NCI-H774 (cell line): ENCODE measurements around the gene SLC22A4.

Source experiments
- DNase-seq: peaks from one replicate; lab custom pipeline; 2025; lab: John Stamatoyannopoulos, UW

The SLC22A4 gene

DNA sequence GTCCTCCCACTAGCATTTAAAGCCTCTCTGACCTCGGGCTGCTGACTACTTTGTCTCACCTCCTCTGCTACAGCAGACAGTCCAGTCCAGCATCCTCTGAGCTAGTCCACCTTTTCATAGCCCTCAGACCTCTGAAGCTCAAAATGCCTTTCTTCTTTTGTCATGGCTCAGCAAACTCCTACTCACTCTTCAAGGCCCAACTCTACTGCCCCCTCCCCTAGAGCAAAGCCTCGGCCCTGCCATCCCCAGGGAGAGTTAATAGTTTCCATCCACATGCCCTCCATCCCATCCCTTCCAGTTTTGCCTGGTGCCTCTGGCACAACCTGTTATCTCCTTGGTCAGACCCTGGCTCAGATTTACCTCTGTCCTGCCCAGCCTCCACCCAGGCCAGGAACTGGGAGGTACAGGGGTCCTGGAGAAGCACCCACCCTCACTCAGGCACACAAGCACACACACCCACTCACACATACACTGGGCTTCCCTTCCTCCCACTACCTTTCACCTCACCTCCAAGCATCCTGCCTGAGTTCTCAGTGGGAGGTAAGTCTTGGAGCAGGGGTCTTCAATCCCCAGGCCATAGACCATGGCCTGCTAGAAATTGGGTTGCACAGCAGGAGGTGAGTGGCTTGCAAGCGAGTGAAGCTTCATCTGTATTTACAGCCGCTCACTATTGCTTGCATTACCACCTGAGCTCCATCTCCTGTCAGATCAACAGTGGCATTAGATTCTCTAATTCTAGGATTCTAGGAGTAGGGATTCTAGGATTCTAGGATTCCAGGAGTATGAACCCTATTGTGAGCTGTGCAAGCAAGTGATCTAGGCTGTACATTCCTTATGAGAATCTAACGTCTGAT lies 18.6 kb upstream of the SLC22A4 start:
- DNase-seq: no peak

DNA sequence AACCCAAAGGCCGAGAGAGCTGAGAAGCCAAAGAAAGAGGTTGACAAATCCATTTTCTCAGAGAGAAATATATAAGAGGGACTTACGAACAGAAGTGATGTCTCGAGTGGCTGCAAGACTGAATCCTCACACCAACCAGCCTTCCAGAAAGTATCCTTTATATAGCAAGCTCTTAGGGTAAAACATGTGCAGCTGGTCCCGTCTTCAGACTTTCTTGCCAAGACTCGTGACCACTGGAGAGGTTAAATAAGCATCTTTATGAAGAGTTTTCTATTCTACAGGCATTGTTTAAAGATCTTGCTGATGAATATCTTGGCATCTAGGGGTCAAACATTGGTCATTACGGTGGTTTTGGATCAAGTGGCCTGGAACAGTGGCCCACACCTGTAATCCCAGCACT lies 16.9 kb upstream of the SLC22A4 start:
- no peak for DNase-seq

DNA sequence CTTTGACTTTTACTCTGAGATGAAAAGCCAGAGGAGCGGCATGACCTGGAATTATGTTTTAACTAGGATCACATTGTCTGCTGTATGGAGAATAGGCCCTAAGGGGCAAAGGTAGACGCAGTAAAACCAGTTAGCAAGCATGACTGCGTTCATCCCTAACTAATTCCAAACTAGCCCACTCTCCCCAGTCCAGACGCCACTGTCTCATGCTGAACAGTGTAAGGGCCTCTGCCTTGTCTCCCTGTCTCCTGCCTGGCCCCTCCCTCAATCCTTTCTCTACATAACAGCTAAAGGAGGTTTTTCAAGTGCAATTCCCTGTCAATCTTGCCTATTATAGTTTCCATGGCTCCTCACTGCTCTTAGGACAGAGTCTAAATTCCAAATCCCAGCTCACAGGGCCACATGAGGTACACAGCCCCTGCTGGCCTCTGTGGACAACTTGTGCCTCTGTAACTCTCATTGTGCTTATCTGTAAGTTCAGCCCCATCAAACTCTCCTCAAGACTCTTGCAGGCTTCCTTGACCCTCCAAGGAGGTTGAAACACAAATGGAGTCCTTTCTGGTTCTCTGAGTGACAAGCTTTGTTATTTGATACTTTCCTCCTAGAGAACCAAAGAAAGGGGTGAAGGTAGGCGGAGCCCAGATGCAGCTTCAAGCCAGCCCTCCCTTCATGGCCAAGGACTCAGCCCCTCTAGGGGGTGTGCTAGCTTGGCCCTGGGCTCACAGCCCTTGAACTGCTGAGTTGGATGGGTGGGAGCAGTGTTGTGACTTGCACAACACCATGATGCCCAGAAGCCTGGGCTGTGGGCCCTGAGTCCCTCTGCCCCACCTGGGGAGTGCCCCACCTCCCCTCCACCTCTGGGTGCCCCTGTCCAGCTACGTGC lies 16.0 kb upstream of the SLC22A4 start:
- no peak for DNase-seq

DNA sequence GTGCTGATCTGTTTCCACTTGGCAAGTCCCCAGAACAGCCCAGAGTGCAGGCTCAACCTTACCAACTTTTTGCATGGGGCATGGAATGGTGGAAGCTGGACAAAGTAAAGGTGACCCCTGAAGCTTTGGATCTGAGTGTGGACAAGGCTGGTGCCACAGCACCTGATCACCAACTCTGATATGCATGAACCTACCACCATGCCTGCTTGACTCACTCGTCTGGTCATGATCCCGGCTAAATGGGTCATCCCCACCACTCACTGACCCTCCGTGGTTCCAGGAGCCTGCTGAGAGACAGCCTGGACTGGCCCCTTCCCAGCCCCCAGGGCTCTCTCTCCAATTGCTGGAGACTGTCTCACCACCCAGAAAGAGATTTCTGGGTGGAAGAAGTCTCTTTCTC lies 14.4 kb upstream of the SLC22A4 start:
- no peak for DNase-seq

DNA sequence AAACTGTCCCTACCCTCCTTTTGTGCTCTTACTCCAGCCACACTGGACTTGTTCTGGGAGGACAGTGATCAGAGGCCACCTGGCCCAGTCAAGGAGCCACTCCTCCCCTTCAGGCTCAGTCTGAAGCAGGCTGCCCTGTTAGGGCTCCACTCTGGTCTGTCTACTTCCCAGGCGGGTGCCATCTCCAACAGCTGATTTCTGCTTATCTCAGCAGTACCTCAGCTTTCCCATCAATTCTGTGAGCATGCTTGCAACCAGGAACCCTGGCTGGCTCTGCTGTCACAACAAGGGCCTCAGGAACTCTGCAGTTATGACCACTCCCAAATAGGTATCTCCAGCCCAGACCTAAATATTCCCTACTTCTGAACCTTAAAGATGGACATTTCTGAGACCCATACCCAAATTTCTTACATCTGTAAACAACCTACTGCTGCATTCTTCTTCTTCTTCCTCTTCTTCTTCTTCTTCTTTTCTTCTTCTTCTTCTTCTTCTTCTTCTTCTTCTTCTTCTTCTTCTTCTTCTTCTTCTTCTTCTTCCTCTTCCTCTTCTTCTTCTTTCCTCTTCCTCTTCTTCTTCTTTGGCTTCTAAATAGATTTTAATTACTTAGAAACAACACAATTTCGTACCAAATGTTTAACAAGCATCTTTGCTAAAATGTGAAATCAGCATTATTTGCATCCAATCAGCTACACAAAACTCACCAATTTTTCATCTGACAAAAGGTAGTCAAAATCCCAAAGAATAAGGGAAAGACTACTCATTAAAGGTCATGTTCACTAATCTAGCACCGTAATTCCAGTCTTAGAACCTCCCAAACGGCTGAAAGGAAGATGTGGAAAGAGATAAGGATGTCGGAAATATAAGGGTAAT lies 13.6 kb upstream of the SLC22A4 start:
- DNase-seq: no peak

DNA sequence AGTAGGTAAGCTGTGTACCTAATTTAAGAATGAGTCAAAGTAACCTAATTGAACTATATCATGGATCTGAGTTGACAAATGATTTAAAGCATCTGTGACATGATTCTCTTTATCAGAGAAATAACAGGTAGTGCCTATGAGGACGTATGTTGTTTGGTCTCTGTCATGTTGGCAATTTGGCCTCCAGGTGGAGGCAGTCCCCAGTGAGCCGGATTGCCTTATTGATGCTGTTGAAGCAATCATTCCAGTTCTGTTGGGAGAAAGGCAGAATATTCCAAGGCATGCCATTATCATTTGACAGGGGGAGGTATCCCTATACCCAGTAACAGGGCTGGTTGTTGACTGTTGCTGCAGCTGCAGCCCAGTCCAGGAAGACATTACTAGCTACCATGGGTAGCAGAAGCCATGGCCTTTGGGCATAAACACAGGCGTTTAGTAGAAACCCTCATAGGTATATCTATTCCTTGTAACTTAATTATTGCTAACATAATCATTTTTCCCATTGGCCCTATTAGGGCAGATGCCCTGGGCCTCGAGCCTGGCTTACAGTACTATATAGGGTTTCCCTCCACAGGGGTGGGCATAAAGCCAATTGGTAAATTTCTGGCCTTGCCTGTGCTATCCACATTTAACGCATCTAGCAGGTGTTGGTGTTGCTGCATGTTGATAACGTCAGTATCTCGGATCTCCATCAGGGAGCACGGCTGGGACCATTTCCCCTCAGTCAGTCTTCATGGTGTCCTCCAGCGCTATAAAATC lies 12.2 kb upstream of the SLC22A4 start:
- no peak for DNase-seq

DNA sequence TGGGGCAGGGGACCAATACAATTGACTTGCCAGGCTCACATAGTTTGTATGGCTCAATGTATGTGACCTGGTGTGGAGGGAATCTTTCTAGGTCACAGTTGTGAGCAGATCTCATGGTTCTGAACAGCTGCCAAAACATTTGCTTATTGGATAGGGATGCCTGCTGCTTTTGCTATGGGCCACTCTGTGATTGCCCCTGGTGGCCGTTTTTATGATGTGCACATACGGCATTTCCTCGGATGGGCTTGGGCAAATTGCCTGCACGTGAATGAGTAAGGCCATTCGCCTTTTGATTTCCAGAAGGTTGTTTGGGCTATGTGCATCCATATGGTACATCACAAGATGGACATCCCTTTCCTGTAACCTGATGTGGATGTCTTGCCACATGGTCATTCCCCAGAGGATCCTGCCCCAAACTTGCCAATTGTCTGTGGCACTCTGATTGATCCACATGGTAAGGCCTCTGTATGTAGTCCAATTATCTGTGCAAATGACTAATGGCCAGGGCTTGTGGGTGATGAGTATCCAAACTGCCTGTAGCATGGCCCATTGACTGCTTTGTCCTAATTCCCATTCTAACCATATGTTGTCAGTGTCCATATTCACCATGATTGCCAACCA lies 10.7 kb upstream of the SLC22A4 start:
- no peak for DNase-seq

DNA sequence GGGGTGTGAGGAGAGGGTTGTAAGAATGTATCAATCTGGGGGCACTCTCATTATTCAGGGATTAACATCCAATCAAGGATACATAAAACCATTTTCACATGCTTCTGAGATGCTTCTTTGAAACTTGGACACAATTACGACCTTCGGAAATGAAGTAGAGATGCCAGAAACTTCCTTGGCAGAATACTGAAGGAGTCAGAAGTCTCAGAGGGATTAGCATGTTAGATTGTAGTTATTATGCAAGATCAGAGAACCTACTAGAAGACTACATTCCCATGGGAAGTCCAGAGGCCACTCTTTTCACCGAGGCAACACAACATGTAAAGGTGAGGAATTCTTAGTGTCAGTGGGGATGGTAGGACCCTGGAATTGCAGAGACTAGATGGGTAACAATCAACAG lies 5.1 kb upstream of the SLC22A4 start:
- no peak for DNase-seq

DNA sequence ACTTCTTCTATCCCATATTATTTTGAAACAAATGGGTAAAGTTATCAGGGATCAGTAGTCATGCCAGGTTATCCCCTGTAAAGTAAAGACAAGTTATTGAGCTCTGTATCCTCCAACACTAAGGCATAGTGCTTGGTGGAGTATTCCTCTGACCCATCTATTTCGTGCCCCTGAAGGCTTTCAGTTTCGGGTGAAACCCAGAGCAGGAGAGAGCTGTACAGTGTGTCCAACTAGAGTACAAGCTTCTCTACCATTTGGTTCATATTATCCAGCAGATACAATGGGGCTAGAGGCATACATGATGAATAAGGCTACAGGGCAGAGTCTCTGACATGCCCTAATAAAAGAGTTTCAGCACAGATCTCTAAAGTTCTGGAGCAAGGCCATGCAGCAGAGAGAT lies 3.2 kb upstream of the SLC22A4 start:
- DNase-seq: no peak

DNA sequence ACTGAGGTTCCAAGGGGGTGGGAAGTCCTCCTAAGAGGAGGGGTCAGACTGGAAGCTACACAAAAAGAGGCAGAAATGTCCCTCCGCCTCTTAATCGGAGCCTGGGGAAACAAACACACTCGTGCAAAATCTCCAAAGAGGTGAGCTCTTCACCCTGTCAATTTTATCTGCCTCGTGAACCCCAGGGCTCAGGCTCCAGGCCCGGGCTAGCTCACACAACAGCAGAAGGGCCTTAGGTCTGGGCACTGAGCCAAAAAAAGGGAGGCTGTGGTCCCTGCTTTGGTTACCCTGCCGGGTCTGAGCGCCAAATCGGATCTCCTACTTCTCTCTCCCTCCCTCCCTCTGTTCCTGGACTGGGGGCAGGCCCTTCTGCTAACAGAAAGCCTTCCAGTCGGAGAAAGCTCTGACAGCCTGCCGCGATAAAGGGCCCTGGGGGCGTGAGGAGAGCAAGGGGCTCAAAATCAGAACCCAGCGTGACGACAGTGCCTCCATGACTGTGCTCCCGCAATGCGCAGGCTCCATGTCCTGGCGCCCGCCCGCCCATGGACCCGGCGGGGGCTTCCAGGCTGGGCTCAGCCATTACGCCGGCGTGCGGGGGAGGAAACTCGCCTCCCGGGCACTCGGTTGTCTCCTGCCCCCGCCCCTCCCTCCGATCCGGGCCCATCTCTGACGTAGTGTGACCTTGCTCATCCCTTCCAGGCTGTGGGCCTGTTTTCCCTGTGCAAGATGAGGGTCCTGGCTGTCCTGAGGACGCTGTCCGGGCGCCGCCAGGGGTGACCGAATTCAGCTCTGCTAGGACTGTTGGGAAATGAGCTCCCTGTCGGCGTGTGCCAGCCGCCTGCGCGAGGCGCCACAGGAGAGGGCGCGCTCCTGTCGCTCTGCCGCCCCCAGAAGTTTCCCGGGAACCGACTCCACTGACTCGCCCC lies 865 bp upstream of the SLC22A4 start:
- DNase-seq: peak; percentile 72

DNA sequence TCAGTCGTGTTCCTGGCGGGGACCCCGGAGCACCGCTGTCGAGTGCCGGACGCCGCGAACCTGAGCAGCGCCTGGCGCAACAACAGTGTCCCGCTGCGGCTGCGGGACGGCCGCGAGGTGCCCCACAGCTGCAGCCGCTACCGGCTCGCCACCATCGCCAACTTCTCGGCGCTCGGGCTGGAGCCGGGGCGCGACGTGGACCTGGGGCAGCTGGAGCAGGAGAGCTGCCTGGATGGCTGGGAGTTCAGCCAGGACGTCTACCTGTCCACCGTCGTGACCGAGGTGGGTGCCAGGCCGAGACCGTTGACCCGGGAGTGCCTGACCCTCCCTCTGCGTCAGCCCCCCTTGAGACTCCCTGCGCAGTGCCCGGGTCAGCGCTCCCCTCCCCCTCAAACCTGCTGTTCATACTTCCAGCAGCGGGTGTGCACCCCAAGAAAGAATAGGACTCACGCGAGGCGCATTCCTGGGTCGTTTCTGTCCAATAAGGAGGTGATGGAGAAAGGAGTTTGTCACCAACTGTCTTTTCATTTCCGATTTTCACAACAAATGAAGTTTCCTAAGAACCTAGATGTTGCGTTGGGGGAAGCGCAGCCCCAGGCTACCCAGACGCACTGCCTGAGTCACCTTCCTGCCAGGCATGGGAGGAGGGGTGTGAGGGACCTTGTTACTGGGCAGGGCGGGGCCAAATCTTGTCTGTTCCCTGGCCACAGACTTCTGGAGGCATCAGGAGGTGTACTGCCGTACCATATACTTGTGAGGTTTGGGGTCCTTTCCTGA lies 722 bp downstream of the SLC22A4 start:
- no peak for DNase-seq

DNA sequence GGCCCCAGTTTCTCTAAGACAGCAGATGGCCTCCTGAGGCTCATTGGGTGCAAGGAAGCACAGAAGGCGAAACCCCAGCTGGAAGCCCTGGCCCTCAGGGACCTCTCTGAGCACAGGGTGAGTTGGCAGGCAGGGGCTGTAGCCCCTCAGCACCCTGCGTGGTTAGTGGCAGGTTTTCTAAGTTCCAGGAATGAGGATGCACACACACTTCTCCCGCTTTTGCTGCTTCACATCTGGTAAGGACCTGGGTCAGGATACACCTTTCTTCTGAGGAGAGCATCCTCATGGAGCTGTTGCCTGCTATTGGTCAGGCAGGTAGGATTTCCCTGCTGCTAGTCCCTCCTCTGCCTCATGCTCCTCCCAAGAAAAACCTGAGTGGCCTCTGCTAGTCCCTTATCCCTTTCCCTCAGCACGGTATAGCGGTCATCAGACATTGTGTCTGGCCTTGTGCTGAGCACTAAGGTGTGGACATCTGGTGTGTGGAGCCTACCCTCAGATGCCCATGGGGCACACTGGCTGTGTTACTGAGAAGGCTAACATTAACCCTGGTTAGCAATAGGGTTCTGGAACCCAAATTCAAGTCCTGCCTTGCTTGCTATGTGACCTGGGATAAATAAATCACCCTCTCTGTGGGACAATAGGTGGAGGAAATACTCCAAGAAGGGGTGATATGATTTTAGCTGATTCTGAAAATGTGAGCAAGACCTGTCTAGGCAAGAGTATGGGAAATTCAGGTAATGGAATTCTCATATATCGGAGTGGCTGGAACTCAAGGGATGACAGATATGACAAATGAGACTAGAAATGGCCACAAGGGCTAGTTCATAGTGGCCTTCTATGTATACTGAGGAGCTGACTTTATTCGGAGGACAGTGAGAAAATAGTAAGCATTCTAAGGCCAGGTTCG lies 1.6 kb downstream of the SLC22A4 start:
- DNase-seq: no peak

DNA sequence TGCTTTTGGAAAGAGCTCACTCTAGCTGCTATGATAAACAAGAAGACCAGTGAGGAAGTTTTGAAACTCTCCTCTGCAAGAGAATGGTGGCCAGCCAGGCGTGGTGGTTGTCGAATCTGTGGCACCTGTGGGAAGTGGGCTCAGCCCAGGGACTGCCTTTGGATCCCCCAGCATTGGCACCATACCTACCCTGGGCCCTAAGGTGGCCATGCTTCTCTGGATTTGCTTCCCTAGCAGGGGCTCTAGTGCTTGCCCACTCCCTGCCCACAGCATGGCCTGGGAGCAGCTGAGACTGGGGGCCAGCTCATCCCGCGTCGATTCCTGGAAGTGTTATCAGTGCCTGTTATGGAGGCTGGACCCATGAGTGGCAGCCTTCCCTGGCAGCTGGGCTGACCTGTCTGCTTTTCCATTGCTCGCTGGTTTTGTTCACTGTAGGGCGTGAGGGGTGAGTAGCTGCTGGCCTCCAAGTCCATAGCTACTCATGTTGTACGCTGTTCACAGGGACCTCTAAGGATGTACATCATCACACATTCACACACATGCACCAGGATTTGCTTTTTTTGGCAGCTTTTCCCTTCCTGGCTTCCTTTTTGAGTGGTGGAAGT lies 2.3 kb downstream of the SLC22A4 start:
- DNase-seq: no peak

DNA sequence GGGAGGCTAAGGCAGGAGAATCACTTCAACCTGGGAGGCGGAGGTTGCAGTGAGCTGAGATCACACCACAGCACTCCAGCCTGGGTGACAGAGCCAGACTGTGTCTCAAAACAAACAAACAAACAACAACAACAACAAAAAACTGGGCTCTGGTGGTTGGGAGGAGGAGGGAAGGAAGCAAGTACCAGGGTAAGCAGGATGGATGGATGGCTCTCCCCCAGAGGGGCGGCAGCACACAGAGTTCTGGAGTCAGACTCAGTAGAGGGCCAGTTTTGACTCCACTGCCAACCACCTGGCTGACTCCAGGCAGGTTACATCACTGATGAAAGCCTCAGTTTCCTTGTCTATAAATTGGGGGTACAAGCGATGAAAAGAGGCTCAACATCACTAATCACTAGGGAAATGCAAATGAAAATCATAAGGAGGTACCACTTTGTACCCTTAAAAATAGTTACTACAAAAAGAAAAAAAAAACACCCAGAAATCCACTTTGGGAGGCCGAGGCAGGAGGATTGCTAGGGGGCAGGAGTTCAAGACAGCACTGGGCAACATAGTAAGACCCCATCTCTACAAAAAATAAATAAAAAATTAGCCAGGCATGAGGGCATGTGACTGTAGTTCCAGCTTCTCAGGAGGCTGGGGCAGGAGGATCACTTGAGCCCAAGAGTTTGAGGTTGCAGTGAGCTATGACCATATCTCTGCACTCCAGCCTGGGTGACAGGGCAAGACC lies 3.2 kb downstream of the SLC22A4 start:
- no peak for DNase-seq

DNA sequence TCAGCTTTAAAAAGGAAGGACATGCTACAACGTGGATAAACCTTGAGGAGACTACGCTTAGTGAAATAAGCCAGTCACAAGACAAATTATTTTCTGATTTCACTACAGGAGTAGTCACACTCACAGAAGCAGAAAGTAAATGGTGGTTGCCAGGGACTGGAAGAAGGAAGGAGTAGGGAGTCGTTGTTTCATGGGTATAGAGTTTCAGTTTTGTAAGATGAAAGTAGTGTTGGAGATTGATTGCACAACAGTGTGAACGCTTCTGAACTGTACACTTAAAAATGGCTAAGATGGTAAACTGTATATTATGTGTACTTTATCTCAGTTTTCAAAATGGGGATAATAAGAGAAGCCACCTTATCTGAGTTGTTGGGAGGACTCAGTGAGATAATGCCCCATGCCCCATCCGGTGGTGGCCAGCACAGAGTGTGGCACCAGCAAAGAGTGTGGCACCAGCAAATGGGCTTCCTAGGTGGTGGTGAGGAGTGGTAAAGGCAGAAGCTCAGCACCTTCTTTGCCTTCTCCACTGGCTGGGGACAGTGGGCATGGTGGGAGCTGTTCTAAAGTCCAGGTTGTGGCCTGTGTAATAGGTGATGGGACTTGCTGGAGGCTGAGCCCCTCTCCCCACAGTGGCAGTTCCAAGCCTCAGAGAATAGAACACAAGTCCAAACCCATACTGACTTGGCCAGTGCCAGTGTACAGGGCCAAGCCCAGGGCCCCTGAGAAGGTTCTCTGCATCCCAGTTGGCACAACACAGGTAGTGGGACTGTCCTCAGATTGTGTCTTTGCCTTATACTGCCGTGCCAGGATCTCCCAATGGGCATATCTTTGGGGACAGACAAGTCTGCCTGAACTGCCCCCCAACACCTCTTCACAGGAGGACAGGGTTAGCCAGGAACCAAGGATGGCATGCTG lies 4.4 kb downstream of the SLC22A4 start:
- DNase-seq: no peak

DNA sequence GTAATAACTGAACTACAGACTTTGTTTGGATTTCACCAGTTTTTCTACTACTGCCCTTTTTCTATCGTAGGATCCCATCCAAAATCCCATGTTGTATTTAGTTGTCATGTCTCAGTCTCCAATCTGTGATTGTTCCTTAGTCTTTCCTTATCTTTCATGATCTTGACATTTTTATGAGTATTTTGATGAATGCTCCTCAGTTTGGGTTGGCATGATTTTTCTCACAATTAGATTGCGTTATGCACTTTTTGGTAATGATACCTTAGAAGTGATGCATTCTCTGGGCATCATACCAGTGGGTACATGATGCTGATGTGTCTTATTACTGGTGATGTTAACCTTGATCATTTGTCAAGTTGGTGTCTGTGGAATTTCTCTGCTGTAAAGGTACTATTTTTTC lies 5.7 kb downstream of the SLC22A4 start:
- no peak for DNase-seq
